A673 (cell line): ENCODE data around the gene CNKSR1.

ENCODE experiments used
- CTCF ChIP-seq: fragments of 300-800, 200-600 bp; sonication (generic); conservative IDR thresholded peaks from 2 replicates; pipeline ENCODE4 v1.5.1; 2017; ENCODE audit warnings: low read depth, mild to moderate bottlenecking, antibody characterized with exemption, low read length, moderate library complexity, mixed read lengths
- EZH2 ChIP-seq: fragments of 200-600 bp; sonication (generic); IDR thresholded peaks from 2 replicates; pipeline ENCODE4 v1.6.1; 2017; ENCODE audit warnings: borderline replicate concordance, low read depth, mild to moderate bottlenecking, mixed read lengths, antibody characterized with exemption, low read length; ENCODE audit not compliant: poor library complexity, severe bottlenecking

GRCh38 chr1:26162220-26162709 lies 15.0 kb upstream of the CNKSR1 start:
- TF ChIP-seq CTCF (no peak), EZH2 (no peak)
